Measurements from ENCODE around the gene SEZ6L2.

DNA sequence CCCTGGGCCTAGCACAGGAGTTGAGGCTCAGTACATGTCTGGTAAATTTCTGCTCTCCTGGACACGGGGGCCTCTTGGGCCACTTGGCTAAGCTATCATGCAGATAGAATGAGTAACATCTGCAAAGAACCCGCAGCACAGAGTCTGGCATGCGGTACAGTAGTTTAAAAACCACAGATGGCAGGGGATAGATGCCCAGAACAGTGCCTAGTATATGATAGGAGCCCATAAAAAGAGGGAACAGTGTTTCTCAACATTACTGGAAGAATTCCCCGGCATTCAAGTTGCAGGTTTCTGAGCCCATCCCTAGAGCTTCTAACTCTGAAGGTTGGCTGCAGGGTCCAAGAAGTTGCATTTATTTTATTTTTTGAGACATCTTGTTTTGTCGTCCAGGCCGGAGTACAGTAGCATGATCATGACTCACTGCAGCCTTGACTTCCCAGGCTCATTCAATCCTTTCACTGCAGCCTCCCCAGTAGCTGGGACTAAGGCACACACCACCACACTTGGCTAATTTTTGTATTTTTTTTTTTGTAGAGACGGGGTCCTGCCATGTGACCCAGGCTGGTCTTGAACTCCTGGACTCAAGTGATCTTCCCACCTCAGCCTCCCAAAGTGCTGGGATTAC, 42.1 kb downstream of the SEZ6L2 start:
- TF ChIP-seq ZNF274 (IDR thresholded peaks at IDR 0.05; ENCODE audit: low read depth, low read length) = no peak
- TF ChIP-seq SUZ12 (IDR thresholded peaks at IDR 0.05; ENCODE audit: extremely low read depth, insufficient read depth, insufficient read length) = no peak
- no peak for TF ChIP-seq YY1 (IDR thresholded peaks at IDR 0.05; ENCODE audit: insufficient read depth, insufficient read length)

All from NT2/D1 (cell line).